ENCODE results near the gene PPP1R10. TPM values are rescaled to one million over a fixed set of nuclear protein-coding genes. Genes with fewer than 3 reads are reported as not detected.
A peak's percentile ranks its signal among the peaks of the same experiment; 100 is the strongest.

Gene PPP1R10
- total RNA-seq, 1 donor, result 39.1 TPM

- H3K4me3 ChIP-seq (ENCODE audit: low read depth, low read length), result no peak overlapping the region
- TF ChIP-seq, protein P1, sequence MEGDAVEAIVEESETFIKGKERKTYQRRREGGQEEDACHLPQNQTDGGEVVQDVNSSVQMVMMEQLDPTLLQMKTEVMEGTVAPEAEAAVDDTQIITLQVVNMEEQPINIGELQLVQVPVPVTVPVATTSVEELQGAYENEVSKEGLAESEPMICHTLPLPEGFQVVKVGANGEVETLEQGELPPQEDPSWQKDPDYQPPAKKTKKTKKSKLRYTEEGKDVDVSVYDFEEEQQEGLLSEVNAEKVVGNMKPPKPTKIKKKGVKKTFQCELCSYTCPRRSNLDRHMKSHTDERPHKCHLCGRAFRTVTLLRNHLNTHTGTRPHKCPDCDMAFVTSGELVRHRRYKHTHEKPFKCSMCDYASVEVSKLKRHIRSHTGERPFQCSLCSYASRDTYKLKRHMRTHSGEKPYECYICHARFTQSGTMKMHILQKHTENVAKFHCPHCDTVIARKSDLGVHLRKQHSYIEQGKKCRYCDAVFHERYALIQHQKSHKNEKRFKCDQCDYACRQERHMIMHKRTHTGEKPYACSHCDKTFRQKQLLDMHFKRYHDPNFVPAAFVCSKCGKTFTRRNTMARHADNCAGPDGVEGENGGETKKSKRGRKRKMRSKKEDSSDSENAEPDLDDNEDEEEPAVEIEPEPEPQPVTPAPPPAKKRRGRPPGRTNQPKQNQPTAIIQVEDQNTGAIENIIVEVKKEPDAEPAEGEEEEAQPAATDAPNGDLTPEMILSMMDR (IDR thresholded peaks at IDR 0.05; ENCODE audit: insufficient read depth, low read length), result no peak
- no peak for DNase-seq (ENCODE audit: low read depth)
These were observed 38.0 kb upstream of the PPP1R10 start for GRCh38 chr6:30654798-30655742.

DNA sequence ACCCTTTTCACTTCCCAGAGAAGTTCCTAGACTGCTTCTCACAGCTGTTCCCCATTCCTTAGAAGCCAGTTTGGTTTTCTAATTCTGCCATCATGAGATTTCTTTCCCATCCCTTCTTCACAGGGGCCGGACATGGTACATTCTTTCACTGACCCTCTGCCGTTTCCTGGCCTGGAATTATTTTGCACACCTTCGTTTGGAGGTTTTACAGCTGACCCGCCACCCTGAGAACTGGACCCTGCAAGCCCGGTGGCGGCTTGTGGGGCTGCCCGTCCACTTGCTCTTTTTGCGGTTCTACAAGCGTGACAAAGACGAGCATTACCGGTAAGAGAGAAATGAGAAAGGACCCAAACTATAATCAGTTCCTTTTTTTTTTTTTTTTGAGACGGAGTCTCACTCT lies 34.1 kb upstream of the PPP1R10 start:
- TF ChIP-seq, protein P1 (IDR thresholded peaks at IDR 0.05; ENCODE audit: insufficient read depth, low read length), result no peak
- H3K4me3 ChIP-seq (ENCODE audit: low read depth, low read length), result no peak overlapping the region
- DNase-seq (ENCODE audit: low read depth), result no peak

GRCh38 chr6:30647242-30648116 lies 30.4 kb upstream of the PPP1R10 start:
- peak overlapping the region; percentile 91 for H3K4me3 ChIP-seq (ENCODE audit: low read depth, low read length)
- DNase-seq (ENCODE audit: low read depth), result peak; percentile 25
- TF ChIP-seq, protein P1 (IDR thresholded peaks at IDR 0.05; ENCODE audit: insufficient read depth, low read length), result no peak

GRCh38 chr6:30646450-30647241 lies 29.6 kb upstream of the PPP1R10 start, which contains the start of gene C6orf136:
Gene C6orf136 (plus strand): TSS chr6:30647133. CDS start chr6:30647232, 99 bp downstream.
- TF ChIP-seq, protein P1 (IDR thresholded peaks at IDR 0.05; ENCODE audit: insufficient read depth, low read length), result no peak
- peak within 1 kb of the TSS; percentile 91 for H3K4me3 ChIP-seq (ENCODE audit: low read depth, low read length)
- peak; percentile 92 for DNase-seq (ENCODE audit: low read depth)

DNA sequence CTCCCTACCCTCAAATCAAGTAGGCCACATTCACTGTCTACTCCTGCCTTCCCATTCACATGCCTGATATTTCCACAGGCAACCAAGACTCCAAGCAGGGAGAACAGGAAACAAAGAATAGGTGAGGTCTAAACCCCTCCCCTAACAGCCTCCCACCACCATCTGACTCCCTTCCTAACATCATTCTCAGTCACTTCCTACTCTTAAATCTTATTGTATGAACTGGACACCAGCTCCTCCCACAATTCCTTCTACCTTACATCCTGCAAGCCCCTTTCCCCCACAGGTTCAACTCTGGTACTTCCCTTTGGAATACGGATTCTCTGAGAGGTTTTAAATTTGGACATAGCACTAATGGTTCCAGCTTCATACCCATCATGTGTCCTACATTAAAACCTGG lies 28.9 kb upstream of the PPP1R10 start:
- no peak overlapping the region for H3K4me3 ChIP-seq (ENCODE audit: low read depth, low read length)
- TF ChIP-seq, protein P1 (IDR thresholded peaks at IDR 0.05; ENCODE audit: insufficient read depth, low read length), result no peak
- DNase-seq (ENCODE audit: low read depth), result no peak

GRCh38 chr6:30644769-30645168 lies 27.7 kb upstream of the PPP1R10 start:
- no peak overlapping the region for H3K4me3 ChIP-seq (ENCODE audit: low read depth, low read length)
- no peak for DNase-seq (ENCODE audit: low read depth)
- TF ChIP-seq, protein P1 (IDR thresholded peaks at IDR 0.05; ENCODE audit: insufficient read depth, low read length), result no peak
